HG02981 (cell line): ENCODE data around the gene RPP14.

Source experiments
- ATAC-seq: cut with Tn5 transposase; IDR thresholded peaks from one replicate; pipeline ENCODE4 v1.9.1; 2021; ENCODE audit warnings: mild to moderate bottlenecking, moderate library complexity; ENCODE audit not compliant: unreplicated experiment

Gene RPP14

GRCh38 chr3:58353722-58354553 is 47.9 kb downstream of the RPP14 start:
- no peak for ATAC-seq

GRCh38 chr3:58355179-58355578 is 49.1 kb downstream of the RPP14 start:
- no peak for ATAC-seq

GRCh38 chr3:58356054-58356453 is 50.0 kb downstream of the RPP14 start:
- ATAC-seq: no peak

- ATAC-seq: no peak
Observed at GRCh38 chr3:58357402-58357801, 51.4 kb downstream of the RPP14 start.

GRCh38 chr3:58358092-58358491 is 52.0 kb downstream of the RPP14 start:
- ATAC-seq: no peak

- no peak for ATAC-seq
Observed at GRCh38 chr3:58358808-58359207, 52.8 kb downstream of the RPP14 start.

- ATAC-seq: no peak
Observed at GRCh38 chr3:58359621-58360020, 53.6 kb downstream of the RPP14 start.

GRCh38 chr3:58361866-58362265 is 55.8 kb downstream of the RPP14 start:
- no peak for ATAC-seq

GRCh38 chr3:58366699-58367098 is 60.7 kb downstream of the RPP14 start:
- no peak for ATAC-seq

- no peak for ATAC-seq
Observed at GRCh38 chr3:58369038-58369437, 63.0 kb downstream of the RPP14 start.
